Stimulated activated CD4-positive, alpha-beta T cell treated with anti-CD3 and anti-CD28 coated beads, Interleukin-12 subunit alpha, Interleukin-12 subunit beta, amount 100 ng/mL, for 4 hours (primary cell): ENCODE data around the gene KLF13.
A peak's percentile ranks its signal among the peaks of the same experiment; 100 is the strongest.

Source experiments
- DNase-seq: peaks from one replicate; pipeline ENCODE4 v3.0.0-alpha.2; 2020

Gene KLF13

GRCh38 chr15:31387092-31387478, 60.5 kb downstream of the KLF13 start:
- no peak for DNase-seq

GRCh38 chr15:31387479-31388118, 61.0 kb downstream of the KLF13 start:
- DNase-seq: no peak

GRCh38 chr15:31389576-31389975, 62.9 kb downstream of the KLF13 start:
- no peak for DNase-seq

GRCh38 chr15:31390029-31390428, 63.4 kb downstream of the KLF13 start:
- no peak for DNase-seq

- no peak for DNase-seq
Measured at GRCh38 chr15:31390777-31391486, 64.3 kb downstream of the KLF13 start.

GRCh38 chr15:31391687-31392671, 65.3 kb downstream of the KLF13 start:
- DNase-seq: peak; percentile 80

GRCh38 chr15:31392761-31393401, 66.2 kb downstream of the KLF13 start:
- DNase-seq: no peak

- DNase-seq: no peak
Measured at GRCh38 chr15:31393444-31394091, 66.9 kb downstream of the KLF13 start.

- DNase-seq: no peak
Measured at GRCh38 chr15:31396881-31397560, 70.4 kb downstream of the KLF13 start.

GRCh38 chr15:31397851-31398661, 71.4 kb downstream of the KLF13 start:
- DNase-seq: no peak

GRCh38 chr15:31398677-31399301, 72.2 kb downstream of the KLF13 start:
- DNase-seq: no peak

GRCh38 chr15:31399544-31400171, 73.0 kb downstream of the KLF13 start:
- no peak for DNase-seq

GRCh38 chr15:31400222-31400927, 73.7 kb downstream of the KLF13 start:
- DNase-seq: no peak

GRCh38 chr15:31401282-31401681, 74.6 kb downstream of the KLF13 start:
- no peak for DNase-seq

- no peak for DNase-seq
Measured at GRCh38 chr15:31402003-31402402, 75.4 kb downstream of the KLF13 start.

- DNase-seq: no peak
Measured at GRCh38 chr15:31402511-31403056, 75.9 kb downstream of the KLF13 start.

- no peak for DNase-seq
Measured at GRCh38 chr15:31403096-31403495, 76.5 kb downstream of the KLF13 start.

- DNase-seq: no peak
Measured at GRCh38 chr15:31403606-31404005, 77.0 kb downstream of the KLF13 start.

- DNase-seq: no peak
Measured at GRCh38 chr15:31404345-31404744, 77.7 kb downstream of the KLF13 start.
